H9 (cell line): ENCODE measurements around the gene GRB7. TPM values are rescaled to one million over a fixed set of nuclear protein-coding genes. Genes with fewer than 3 reads are reported as not detected.
A peak's percentile ranks its signal among the peaks of the same experiment; 100 is the strongest.

Source experiments
- DNase-seq: peaks from one replicate; pipeline ENCODE4 v3.0.0-alpha.2; 2017
- H2AFZ ChIP-seq: one replicate; pipeline ENCODE4 v1.6.1; 2013; ENCODE audit warnings: mild to moderate bottlenecking, low read length, control low read depth, moderate library complexity
- H2AK5ac ChIP-seq: 2 replicates; pipeline ENCODE4 v1.6.1; 2013; ENCODE audit warnings: low read length, control low read depth, mixed read lengths; ENCODE audit not compliant: insufficient read length
- H2BK120ac ChIP-seq: one replicate; pipeline ENCODE4 v1.6.1; 2013; ENCODE audit warnings: low read depth, mild to moderate bottlenecking, low read length, control low read depth, inconsistent platforms; ENCODE audit not compliant: poor library complexity, severe bottlenecking
- H2BK12ac ChIP-seq: 2 replicates; pipeline ENCODE4 v1.6.1; 2013; ENCODE audit warnings: low read length, control low read depth, mixed read lengths, low read depth; ENCODE audit not compliant: insufficient read length
- H2BK15ac ChIP-seq: 2 replicates; pipeline ENCODE4 v1.6.1; 2013; ENCODE audit warnings: low read depth, low read length, control low read depth
- H2BK20ac ChIP-seq: one replicate; pipeline ENCODE4 v1.6.1; 2013; ENCODE audit warnings: low read depth, mild to moderate bottlenecking, low read length, control low read depth, inconsistent platforms; ENCODE audit not compliant: poor library complexity, severe bottlenecking
- H2BK5ac ChIP-seq: 2 replicates; pipeline ENCODE4 v1.6.1; 2013; ENCODE audit warnings: low read length, control low read depth, mixed read lengths; ENCODE audit not compliant: insufficient read length
- H3K14ac ChIP-seq: 2 replicates; pipeline ENCODE4 v1.6.1; 2013; ENCODE audit warnings: low read length, control low read depth; ENCODE audit not compliant: insufficient read depth
- H3K18ac ChIP-seq: 2 replicates; pipeline ENCODE4 v1.6.1; 2013; ENCODE audit warnings: low read depth, mild to moderate bottlenecking, mixed read lengths, low read length, control low read depth; ENCODE audit not compliant: insufficient read length
- H3K23ac ChIP-seq: 2 replicates; pipeline ENCODE4 v1.6.1; 2013; ENCODE audit warnings: low read length, control low read depth, mixed read lengths, low read depth; ENCODE audit not compliant: insufficient read length
- H3K23me2 ChIP-seq: 2 replicates; pipeline ENCODE4 v1.6.1; 2013; ENCODE audit warnings: low read depth, mild to moderate bottlenecking, mixed read lengths, low read length, control low read depth; ENCODE audit not compliant: insufficient read length, poor library complexity, severe bottlenecking
- H3K27ac ChIP-seq: 2 replicates; pipeline ENCODE4 v1.5.1; 2013; ENCODE audit warnings: low read length, control low read depth, mixed read lengths, low read depth; ENCODE audit not compliant: insufficient read length
- H3K27me3 ChIP-seq: 2 replicates; pipeline ENCODE4 v1.6.1; 2013; ENCODE audit warnings: low read length, control low read depth, inconsistent platforms; ENCODE audit not compliant: insufficient read depth
- H3K4ac ChIP-seq: 2 replicates; pipeline ENCODE4 v1.6.1; 2013; ENCODE audit warnings: low read depth, mild to moderate bottlenecking, control low read depth, inconsistent platforms, low read length, moderate library complexity
- H3K4me1 ChIP-seq: 2 replicates; pipeline ENCODE4 v1.6.1; 2013; ENCODE audit warnings: low read length, control low read depth, inconsistent platforms; ENCODE audit not compliant: insufficient read depth
- H3K4me2 ChIP-seq: 2 replicates; pipeline ENCODE4 v1.6.1; 2013; ENCODE audit warnings: low read length, control low read depth, mixed read lengths; ENCODE audit not compliant: insufficient read length, insufficient read depth
- H3K56ac ChIP-seq: 2 replicates; pipeline ENCODE4 v1.6.1; 2013; ENCODE audit warnings: low read depth, mild to moderate bottlenecking, mixed read lengths, low read length, control low read depth; ENCODE audit not compliant: insufficient read length
- H3K79me1 ChIP-seq: 2 replicates; pipeline ENCODE4 v1.6.1; 2013; ENCODE audit warnings: low read depth, mild to moderate bottlenecking, moderate library complexity, low read length, control low read depth, inconsistent platforms; ENCODE audit not compliant: insufficient read depth, poor library complexity, severe bottlenecking
- H3K79me2 ChIP-seq: 2 replicates; pipeline ENCODE4 v1.6.1; 2013; ENCODE audit warnings: low read length, control low read depth, inconsistent platforms; ENCODE audit not compliant: insufficient read depth
- H3K9ac ChIP-seq: 2 replicates; pipeline ENCODE4 v1.6.1; 2013; ENCODE audit warnings: low read length, control low read depth, mixed read lengths; ENCODE audit not compliant: insufficient read length; ENCODE audit errors: extremely low read depth
- H3K9me3 ChIP-seq: one replicate; pipeline ENCODE4 v1.6.1; 2013; ENCODE audit warnings: low read depth, low read length, inconsistent platforms; ENCODE audit not compliant: control insufficient read depth
- H3T11ph ChIP-seq: one replicate; pipeline ENCODE4 v1.6.1; 2013; ENCODE audit warnings: mild to moderate bottlenecking, low read length, control low read depth, inconsistent platforms
- H4K20me1 ChIP-seq: one replicate; pipeline ENCODE4 v1.6.1; 2013; ENCODE audit not compliant: control insufficient read depth, insufficient read length, insufficient read depth
- H4K5ac ChIP-seq: 2 replicates; pipeline ENCODE4 v1.6.1; 2013; ENCODE audit warnings: low read depth, mild to moderate bottlenecking, mixed read lengths, low read length, control low read depth; ENCODE audit not compliant: insufficient read length
- H4K8ac ChIP-seq: replicated peaks from 2 replicates; pipeline ENCODE4 v1.6.1; 2013; ENCODE audit warnings: low read length, control low read depth, mixed read lengths, low read depth; ENCODE audit not compliant: insufficient read length
- H4K91ac ChIP-seq: 2 replicates; pipeline ENCODE4 v1.6.1; 2013; ENCODE audit warnings: low read depth, mild to moderate bottlenecking, moderate library complexity, mixed read lengths, low read length, control low read depth; ENCODE audit not compliant: insufficient read length
- H3K27ac Mint-ChIP-seq, 3 experiments: 2 replicates in 2 of 3; 3 replicates in 1 of 3; pipeline ENCODE4 v1.8.0; 2020 to 2021; ENCODE audit warnings: mixed read lengths in 3 of 3, mild to moderate bottlenecking in 1 of 3, moderate library complexity in 1 of 3
- H3K27me3 Mint-ChIP-seq: 2 replicates; pipeline ENCODE4 v1.8.0; 2021; ENCODE audit warnings: low read depth, mild to moderate bottlenecking, moderate library complexity, mixed read lengths
- H3K36me3 Mint-ChIP-seq, 3 experiments: 2 replicates in 2 of 3; 3 replicates in 1 of 3; pipeline ENCODE4 v1.8.0; 2020 to 2021; ENCODE audit warnings: low read depth in 3 of 3, mixed read lengths in 3 of 3; ENCODE audit not compliant: insufficient read depth in 1 of 3
- H3K4me1 Mint-ChIP-seq, 2 experiments: 2 replicates each; pipeline ENCODE4 v1.8.0; 2020; ENCODE audit warnings: mixed read lengths in 2 of 2
- H3K4me3 Mint-ChIP-seq, 2 experiments: 2 replicates in 1 of 2; 3 replicates in 1 of 2; pipeline ENCODE4 v1.8.0; 2020 to 2021; ENCODE audit warnings: mild to moderate bottlenecking in 2 of 2, mixed read lengths in 2 of 2, moderate library complexity in 1 of 2
- H3K9me3 Mint-ChIP-seq, 2 experiments: 2 replicates in 1 of 2; 3 replicates in 1 of 2; pipeline ENCODE4 v1.8.0; 2020; ENCODE audit warnings: mild to moderate bottlenecking in 2 of 2, mixed read lengths in 2 of 2, moderate library complexity in 1 of 2
- CTCF ChIP-seq: fragments of 200-600 bp; sonication (generic); conservative IDR thresholded peaks from 3 replicates; pipeline ENCODE4 v1.8.0; 2021; ENCODE audit warnings: antibody characterized with exemption, mild to moderate bottlenecking
- WGBS: extraction: QIAGEN DNeasy Blood & Tissue Kit; methylation state at CpG from one replicate; pipeline ENCODE4 v1.1.7; 2013; ENCODE audit warnings: missing lambda C conversion rate, low lambda C conversion rate, mixed read lengths; ENCODE audit not compliant: insufficient read length; ENCODE audit errors: extremely low coverage; 5-methylcytosine and 5-hydroxymethylcytosine counted together
- total RNA-seq: library from RNA; stranded (reverse); gene quantifications from 2 replicates; pipeline ENCODE4 v1.2.1, GENCODE V29; 2021

The GRB7 gene
- total RNA-seq, 1 experiment from 2014 or later: 55.0 TPM

GRCh38 chr17:39751637-39752036 lies 13.9 kb downstream of the GRB7 start:
- no peak overlapping the region for H3K4ac ChIP-seq
- no peaks in the 10 kb centered on the region for H3K79me2 ChIP-seq
- no peaks in the 10 kb centered on the region for H3K79me1 ChIP-seq
- H2BK12ac ChIP-seq: no peak overlapping the region
- H2BK15ac ChIP-seq: no peak overlapping the region
- H3K9me3 Mint-ChIP-seq: no peaks in the 10 kb centered on the region; a peak in 1 of 5 replicates
- no peak overlapping the region for H3K27ac ChIP-seq
- peaks cover 2% of the 10 kb centered on the region; the same call in 1 of the 2 replicates for H3K4me1 ChIP-seq
- H3K23me2 ChIP-seq: peaks cover 3% of the 10 kb centered on the region
- no peak overlapping the region for H2BK5ac ChIP-seq
- H3K4me3 Mint-ChIP-seq: no peak overlapping the region
- TF ChIP-seq CTCF: no peak
- no peak overlapping the region for H3K56ac ChIP-seq
- no CpG with 5 or more reads among the region's 10 CpGs for WGBS
- H4K91ac ChIP-seq: no peak overlapping the region
- peaks cover 2% of the 10 kb centered on the region for H4K20me1 ChIP-seq
- H3K27ac Mint-ChIP-seq: peak overlapping the region in 1 of 3 experiments; percentile 64; a peak in 2 of 7 replicates
- H3K4me1 Mint-ChIP-seq: peaks cover 42 to 48% of the 10 kb centered on the region in 2 experiments
- no peak overlapping the region for H4K8ac ChIP-seq
- no peak overlapping the region for H3K4me2 ChIP-seq
- no peak overlapping the region for H4K5ac ChIP-seq
- H3K23ac ChIP-seq: no peak overlapping the region
- peak; percentile 32 for DNase-seq
- H3K36me3 Mint-ChIP-seq: peaks cover 3 to 13% (median 10%) of the 10 kb centered on the region in 3 experiments; a peak in 4 of 7 replicates
- H3K14ac ChIP-seq: no peak overlapping the region
- no peak overlapping the region for H3K18ac ChIP-seq
- no peak overlapping the region for H3K9ac ChIP-seq
- no peak overlapping the region for H2AFZ ChIP-seq
- H3K27me3 ChIP-seq: no peaks in the 10 kb centered on the region
- no peak overlapping the region for H3T11ph ChIP-seq
- H2AK5ac ChIP-seq: no peak overlapping the region
- H2BK20ac ChIP-seq: no peak overlapping the region
- H3K9me3 ChIP-seq: no peaks in the 10 kb centered on the region
- H3K27me3 Mint-ChIP-seq: peaks cover 10% of the 10 kb centered on the region
- no peak overlapping the region for H2BK120ac ChIP-seq
